Measurements from ENCODE around the gene EFNA5.
A peak's percentile ranks its signal among the peaks of the same experiment; 100 is the strongest.

EFNA5 gene

GRCh38 chr5:107672211-107673038, 1.7 kb upstream of the EFNA5 start:
- peak; percentile 21 for DNase-seq

- DNase-seq: no peak
Observed at GRCh38 chr5:107671742-107672210, 1.0 kb upstream of the EFNA5 start.

- no peak for DNase-seq
Observed at GRCh38 chr5:107670087-107670931, 428 bp downstream of the EFNA5 start.

GRCh38 chr5:107669096-107670031, 1.4 kb downstream of the EFNA5 start:
- DNase-seq: no peak

GRCh38 chr5:107668154-107669095, 2.3 kb downstream of the EFNA5 start:
- DNase-seq: no peak

- no peak for DNase-seq
Observed at GRCh38 chr5:107666051-107666655, 4.6 kb downstream of the EFNA5 start.

- no peak for DNase-seq
Observed at GRCh38 chr5:107665036-107665570, 5.6 kb downstream of the EFNA5 start.

- no peak for DNase-seq
Observed at GRCh38 chr5:107663697-107664096, 7.0 kb downstream of the EFNA5 start.

GRCh38 chr5:107661650-107662044, 9.1 kb downstream of the EFNA5 start:
- no peak for DNase-seq

- DNase-seq: no peak
Observed at GRCh38 chr5:107661038-107661649, 9.6 kb downstream of the EFNA5 start.

GRCh38 chr5:107658528-107658927, 12.2 kb downstream of the EFNA5 start:
- DNase-seq: no peak

GRCh38 chr5:107655831-107656230, 14.9 kb downstream of the EFNA5 start:
- no peak for DNase-seq

- DNase-seq: no peak
Observed at GRCh38 chr5:107654827-107655226, 15.9 kb downstream of the EFNA5 start.

GRCh38 chr5:107653685-107654084, 17.1 kb downstream of the EFNA5 start:
- no peak for DNase-seq

- no peak for DNase-seq
Observed at GRCh38 chr5:107652839-107653607, 17.7 kb downstream of the EFNA5 start.

GRCh38 chr5:107652408-107652807, 18.3 kb downstream of the EFNA5 start:
- DNase-seq: no peak

- DNase-seq: no peak
Observed at GRCh38 chr5:107651325-107651724, 19.4 kb downstream of the EFNA5 start.

GRCh38 chr5:107646418-107646817, 24.3 kb downstream of the EFNA5 start:
- DNase-seq: no peak

- no peak for DNase-seq
Observed at GRCh38 chr5:107640568-107640967, 30.2 kb downstream of the EFNA5 start.

- DNase-seq: no peak
Observed at GRCh38 chr5:107639990-107640389, 30.7 kb downstream of the EFNA5 start.
